Measurements from ENCODE around the gene RCC1. TPM values are rescaled to one million over a fixed set of nuclear protein-coding genes. Genes with fewer than 3 reads are reported as not detected.
"Not testable (repeated sequence)": the region's sequence is repeated elsewhere in the genome, so short reads cannot be mapped to it uniquely, and the experiment has no call there.

Gene RCC1
- total RNA-seq, 1 experiment from 2014 or later = 38.9 TPM

DNA sequence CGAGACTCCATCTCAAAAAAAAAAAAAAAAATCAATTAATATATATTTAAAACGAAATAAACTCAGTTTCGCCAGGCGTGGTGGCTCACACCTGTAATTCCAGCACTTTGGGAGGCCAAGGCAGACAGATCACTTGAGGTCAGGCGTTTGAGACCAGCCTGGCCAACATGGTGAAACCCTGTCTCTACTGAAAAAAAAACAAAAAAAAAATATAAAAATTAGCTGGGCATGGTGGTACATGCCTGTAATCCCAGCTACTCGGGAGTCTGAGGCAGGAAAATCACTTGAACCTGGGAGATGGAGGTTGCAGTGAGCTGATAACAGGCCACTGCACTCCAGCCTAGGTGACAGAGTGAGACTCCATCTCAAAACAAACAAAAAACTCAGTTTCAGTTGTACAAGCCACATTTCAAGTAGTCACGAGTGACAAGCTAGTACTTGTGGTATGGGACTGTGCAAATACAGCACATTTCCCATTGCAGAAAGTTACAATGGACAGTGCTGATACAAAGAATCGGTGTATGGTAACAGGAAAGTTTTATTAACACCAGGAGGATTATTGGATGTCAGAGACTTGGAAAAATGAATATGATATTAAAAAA is 35.7 kb downstream of the RCC1 start:
- not testable (repeated sequence) for DNase-seq (ENCODE audit: extremely low read depth, low read depth)

DNA sequence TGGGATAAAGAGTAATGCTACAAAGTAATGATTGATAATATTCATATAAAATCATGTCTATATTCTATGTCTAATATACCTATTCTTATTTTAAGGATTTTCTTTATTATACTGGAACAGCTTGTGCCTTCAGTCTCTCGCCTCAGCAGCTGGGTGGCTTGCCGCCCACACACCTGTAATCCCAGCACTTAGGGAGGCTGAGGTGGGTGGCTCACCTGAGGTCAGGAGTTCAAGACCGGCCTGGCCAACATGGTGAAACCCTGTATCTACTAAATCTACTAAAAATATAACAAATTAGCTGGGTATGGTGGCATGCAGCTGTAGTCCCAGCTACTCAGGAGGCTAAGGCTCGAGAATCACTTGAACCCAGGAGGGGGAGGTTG is 39.4 kb downstream of the RCC1 start:
- DNase-seq (ENCODE audit: extremely low read depth, low read depth) = no peak

DNA sequence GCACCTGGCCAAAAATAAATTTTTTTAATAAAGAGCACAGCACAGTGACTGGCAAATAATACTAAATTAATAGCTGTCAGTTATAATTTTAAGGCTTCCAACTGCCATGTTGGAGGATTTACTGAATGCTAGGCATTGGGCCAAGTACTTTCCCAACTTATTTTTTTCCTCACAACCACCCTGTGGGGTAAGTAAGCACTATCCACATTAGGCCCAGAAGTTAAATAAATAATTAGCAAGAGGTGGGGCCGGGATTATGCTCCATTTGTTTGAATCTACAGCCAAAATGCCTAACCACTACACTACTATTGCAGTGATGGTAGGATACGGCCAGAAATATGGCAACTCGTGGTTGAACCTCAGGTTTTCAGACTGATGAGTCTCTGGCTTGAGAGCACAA is 42.5 kb downstream of the RCC1 start:
- DNase-seq (ENCODE audit: extremely low read depth, low read depth) = no peak

DNA sequence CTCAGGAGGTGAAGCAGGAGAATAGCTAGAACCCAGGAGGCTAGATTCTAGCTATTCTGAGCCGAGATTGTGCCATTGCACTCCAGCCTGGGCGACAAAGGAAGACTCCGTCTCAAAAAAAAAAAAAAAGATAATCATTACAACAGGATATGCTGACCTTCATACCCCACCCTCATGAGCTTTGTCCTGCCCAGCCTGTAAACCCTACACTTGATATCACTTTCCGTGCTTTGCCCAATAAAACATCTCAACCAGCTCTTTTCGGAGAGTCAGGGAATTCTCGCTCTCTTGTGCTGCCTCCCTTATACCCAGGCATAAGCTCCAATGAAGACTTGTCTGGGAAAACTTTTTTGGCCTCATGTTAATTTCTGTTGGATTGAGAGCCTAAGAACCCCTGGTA is 45.5 kb downstream of the RCC1 start:
- no peak for DNase-seq (ENCODE audit: extremely low read depth, low read depth)

DNA sequence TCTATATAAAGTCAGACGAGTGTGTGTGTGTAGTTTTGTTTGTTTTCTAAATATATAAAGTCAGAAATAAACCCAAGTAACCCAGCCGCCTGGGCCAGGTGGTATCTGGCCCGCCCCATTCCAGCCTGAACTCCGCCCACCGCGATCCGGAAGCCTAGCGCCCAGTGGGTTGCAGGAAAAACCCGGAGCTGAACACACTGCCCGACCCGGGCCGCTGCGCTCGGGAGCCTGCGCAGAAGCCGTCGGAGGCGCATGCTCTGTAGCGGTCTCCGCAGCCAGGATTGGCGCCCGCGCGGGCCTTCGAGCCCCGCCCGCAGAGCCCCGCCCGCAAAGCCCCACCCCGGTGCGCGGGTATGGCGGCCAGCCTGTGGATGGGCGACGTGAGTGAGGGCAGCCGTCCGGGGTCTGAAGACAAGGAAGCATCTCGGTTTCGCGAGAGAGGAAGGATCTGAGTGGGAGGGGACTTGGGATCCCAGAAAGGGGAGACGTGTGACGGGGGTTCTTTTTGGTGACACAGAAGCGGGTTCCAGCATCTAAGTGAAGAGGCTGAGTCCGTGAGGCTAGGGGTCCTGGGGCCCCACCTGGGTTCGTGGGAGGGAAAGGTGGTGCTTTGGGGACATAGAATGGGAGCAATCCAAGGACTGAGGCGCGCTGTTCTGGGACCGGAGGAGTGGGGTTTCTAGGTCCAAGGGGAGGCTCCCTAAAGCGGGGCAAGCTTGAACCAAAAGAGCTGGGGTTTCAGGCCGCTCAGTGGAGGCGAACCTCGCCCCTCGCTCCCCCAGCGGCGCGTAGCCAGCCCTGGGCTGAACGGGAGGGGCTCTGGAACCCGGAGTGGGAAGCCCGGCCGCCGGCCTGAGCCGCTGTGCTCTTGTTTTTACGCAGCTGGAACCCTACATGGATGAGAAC is 47.2 kb downstream of the RCC1 start, which contains the start of gene TRNAU1AP:
TSS of gene TRNAU1AP (plus strand) at position 328 of the 906 bp plus-strand sequence. CDS start at position 354, 26 bp downstream.
- DNase-seq (ENCODE audit: extremely low read depth, low read depth) = peak; percentile 90

DNA sequence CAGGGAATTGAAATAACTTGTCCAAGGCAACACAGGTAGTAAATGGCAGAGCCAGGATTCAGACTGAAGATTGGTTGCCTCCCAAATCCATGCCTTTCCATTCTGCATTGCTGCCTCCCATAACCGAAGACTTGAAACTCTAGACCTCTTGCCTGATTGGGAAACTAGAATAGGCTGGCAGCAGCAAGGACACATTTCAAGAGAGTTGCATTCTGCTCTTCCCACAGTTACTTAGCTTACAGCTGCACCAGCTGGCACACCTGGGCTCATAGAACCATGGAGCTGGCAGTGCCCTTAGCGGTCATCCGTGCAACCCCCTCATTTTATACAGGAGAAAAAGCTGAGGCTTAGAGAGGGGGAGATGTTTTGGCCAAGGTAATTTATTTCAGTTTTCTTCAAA is 55.0 kb downstream of the RCC1 start:
- DNase-seq (ENCODE audit: extremely low read depth, low read depth) = no peak

DNA sequence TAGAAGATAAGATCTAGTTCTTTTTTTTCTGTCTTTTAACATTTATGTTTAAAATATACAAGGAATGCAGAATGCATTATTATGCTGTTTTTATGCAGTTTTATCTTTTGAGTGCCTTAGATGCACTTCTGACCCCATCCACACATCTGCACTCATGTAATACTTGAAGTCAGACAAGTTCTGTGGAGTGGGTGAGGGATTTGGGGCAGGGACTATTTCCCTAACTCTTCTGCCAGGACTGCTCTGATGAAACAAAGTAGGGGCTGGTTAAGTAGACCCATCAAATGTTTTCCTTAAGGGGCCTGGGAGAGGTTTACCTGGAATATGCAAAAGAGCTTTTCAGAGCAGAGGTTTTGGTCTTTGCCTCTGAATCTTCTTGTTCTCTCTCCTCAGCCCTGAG is 58.5 kb downstream of the RCC1 start:
- no peak for DNase-seq (ENCODE audit: extremely low read depth, low read depth)

DNA sequence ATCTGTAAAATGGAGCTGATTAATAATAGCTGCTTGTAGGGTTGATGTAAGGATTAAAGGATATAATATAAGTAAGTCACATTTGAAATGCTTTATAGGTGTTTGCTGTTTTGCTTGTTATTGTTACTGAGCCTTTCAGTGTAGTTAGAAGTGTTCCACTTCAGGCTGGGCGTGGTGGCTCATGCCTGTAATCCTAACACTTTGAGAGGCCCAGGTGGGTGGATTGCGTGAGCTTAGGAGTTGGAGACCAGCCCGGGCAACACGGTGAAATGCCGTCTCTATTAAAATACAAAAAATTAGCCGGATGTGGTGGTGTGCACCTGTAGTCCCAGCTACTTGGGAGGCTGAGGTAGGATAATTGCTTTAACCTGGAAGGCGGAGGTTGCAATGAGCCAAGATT is 59.2 kb downstream of the RCC1 start:
- DNase-seq (ENCODE audit: extremely low read depth, low read depth) = no peak

DNA sequence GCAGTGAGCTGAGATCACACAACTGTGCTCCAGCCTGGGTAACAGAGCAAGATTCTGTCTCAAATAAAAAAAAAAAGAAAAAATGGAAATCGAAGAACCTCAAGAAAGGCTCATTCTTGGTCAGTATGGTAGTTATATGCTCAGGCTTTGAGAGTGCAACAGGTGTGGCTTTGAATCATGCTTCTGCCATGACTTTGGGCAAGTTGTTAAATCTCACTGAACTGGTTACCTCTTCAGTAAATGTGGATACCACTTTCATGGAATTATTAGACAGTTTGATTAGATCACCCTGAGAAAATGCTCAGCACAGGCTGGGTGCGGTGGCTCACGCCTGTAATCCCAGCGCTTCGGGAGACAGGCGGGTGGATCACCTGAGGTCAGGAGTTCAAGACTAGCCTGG is 59.9 kb downstream of the RCC1 start:
- no peak for DNase-seq (ENCODE audit: extremely low read depth, low read depth)

DNA sequence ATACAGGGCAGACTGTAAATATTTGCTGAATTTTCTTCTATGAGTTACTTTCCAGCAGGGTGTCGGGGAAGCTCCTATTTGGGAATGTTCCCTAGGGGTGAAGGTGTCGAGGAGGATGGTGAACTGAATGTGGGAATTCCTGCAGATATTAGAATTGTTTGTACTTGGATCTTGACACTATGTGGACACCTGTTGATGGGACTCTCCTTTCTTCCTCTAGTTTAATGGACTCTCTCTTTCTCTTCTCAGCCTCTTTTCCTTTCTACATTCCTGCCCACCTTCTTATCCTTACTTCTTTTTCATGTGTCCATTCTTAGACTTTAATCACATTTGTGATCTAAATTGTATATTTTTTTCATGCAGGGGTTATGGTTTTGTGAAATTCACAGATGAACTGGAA is 61.1 kb downstream of the RCC1 start:
- no peak for DNase-seq (ENCODE audit: extremely low read depth, low read depth)

DNA sequence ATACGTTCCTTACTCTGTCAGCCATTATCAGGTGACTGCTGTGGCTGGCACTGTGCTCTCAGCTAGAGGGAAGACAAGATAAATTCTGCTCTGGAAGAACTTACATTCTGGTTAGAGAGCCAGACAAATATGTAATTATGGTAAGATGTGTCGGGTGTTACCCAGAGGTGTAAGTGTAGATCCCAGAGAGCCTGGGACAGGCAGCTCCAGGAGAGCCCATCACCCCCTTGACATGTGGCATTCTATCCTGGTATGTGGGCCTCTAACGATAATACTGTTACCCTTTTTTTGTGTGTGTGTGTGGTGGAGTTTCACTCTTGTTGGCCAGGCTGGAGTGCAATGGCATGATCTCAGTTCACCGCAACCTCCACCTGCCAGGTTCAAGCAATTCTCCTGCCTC is 66.1 kb downstream of the RCC1 start:
- no peak for DNase-seq (ENCODE audit: extremely low read depth, low read depth)

DNA sequence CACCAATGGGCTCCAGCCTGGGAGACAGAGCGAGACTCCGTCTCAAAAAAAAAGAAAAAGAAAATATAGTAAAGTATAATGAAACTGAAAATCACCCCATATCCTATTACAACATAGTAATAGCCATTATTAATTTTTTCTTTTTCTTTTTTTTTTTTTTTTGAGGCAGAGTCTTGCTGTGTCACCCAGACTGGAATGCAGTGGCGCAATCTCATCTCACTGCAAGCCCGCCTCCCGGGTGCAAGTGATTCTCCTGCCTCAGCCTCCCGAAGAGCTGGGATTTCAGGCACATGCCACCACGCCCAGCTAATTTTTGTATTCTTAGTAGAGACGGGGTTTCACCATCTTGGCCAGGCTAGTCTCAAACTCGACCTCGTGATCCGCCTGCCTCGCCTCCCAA is 67.0 kb downstream of the RCC1 start:
- DNase-seq (ENCODE audit: extremely low read depth, low read depth) = not testable (repeated sequence)

DNA sequence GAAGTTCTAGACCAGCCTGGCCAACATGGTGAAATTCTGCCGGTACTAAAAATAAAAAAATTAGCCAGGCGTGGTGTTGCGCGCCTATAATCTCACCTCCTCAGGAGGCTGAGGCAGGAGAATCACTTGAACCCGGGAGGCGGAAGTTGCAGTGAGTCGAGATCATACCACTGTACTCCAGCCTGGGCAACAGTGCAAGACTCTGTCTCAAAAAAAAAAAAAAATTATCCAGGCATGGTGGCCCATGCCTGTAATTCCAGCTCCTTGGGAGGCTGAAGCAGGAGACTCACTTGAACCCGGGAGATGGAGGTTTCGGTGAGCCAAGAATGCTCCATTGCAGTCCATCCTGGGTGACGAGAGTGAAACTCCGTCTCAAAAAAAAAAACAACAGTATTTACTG is 67.7 kb downstream of the RCC1 start:
- no peak for DNase-seq (ENCODE audit: extremely low read depth, low read depth)

DNA sequence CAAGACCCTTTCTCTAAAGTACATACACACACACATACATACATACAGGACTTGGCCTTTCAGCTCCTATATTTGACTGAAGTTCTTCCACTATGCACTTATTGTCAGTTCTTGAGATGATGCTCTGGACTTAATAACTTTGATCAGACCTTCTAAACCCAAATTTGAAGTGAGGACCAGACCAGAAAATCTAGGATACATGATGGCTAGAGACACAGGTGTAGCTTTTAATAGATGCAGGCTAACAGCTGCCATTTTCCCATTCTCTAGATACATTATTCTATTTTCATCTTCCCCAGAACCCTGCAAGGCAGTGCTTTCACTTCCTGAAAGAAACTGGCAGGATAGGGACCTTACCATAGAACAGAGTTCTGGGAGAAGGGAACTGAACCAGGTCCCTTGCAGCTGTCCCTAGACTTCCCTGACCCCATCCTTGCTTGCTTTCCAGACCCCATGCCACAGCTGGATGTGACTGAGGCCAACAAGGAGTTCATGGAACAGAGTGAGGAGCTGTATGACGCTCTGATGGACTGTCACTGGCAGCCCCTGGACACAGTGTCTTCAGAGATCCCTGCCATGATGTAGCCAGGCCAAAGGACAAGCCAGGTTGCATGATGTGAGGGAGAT is 71.3 kb downstream of the RCC1 start:
- DNase-seq (ENCODE audit: extremely low read depth, low read depth) = no peak

DNA sequence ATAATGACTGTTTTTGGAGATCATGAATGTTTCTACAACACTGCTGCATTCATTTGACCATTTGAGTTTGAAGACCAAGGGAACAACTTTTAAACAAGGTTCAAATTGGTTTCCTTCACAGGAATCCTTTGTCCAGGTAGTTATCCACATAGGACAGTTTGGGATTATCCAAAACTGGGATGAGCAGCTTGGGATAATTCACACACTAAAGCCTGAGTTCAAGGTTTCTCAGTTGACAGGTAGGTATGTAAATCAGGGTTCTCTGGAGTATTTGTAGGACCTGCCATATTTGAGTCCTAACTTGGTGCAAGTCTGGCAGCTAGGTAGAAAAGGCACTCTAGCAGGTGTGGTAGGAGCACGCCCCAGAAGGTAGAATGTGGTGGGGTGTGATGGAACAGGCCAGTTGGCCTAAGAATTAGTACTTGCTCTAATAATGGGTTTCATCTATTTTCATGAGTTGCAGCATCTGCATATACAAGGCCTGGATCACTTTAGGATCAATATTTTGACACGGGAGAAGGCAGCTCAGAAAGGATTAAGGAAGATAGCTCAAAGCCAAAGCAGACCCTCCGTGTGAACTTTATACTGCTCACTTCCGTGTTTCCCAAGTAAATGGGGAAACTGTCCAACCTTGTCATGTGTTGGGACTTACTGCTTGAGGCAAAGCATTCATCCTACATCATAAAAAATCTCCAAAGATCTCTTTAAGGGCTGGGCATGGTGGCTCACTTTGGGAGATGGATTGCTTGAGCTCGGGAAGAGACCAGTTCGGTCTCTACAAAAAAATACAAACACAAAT is 72.1 kb downstream of the RCC1 start:
- DNase-seq (ENCODE audit: extremely low read depth, low read depth) = no peak

DNA sequence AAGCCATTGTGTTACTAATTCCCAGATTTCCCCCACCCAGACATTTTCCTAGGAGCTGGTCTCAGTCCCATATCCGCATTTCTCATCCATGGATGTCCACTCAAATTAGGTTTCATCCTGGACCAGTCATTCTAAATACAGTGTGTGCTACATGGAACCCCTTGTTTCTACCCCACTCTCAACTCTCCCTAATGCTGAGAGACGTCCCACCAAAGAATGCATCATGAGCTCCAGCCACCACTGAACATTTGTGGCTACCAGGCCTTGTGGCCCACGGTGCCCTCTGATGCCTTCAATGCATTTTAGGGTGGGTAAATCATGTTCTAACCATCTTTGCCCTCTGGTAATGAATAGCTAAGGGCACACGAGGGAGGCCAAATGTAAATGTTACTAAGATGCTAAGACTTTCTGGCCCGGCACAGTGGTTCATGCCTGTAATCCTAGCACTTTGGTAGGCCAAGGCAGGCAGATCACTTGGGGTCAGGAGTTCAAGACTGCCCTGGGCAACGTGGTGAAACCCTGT is 72.9 kb downstream of the RCC1 start:
- no peak for DNase-seq (ENCODE audit: extremely low read depth, low read depth)

DNA sequence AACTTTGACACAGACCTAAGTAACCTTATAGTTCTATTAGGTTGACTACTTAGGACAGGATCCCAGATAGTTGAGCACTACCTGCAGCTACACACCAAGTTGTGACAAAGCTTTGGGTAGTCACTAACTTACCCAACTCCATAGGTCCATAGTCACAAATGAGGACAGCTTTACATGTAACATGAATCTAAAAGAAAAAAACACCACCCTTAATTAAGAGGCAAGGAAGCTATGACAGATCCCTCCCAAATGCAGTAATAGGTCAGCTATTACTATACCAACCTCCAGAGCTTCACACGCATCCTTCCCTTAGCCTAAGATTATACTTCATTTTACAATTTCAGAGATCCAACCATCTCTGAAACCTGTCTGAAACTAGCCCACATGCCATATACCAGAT is 73.6 kb downstream of the RCC1 start:
- no peak for DNase-seq (ENCODE audit: extremely low read depth, low read depth)

DNA sequence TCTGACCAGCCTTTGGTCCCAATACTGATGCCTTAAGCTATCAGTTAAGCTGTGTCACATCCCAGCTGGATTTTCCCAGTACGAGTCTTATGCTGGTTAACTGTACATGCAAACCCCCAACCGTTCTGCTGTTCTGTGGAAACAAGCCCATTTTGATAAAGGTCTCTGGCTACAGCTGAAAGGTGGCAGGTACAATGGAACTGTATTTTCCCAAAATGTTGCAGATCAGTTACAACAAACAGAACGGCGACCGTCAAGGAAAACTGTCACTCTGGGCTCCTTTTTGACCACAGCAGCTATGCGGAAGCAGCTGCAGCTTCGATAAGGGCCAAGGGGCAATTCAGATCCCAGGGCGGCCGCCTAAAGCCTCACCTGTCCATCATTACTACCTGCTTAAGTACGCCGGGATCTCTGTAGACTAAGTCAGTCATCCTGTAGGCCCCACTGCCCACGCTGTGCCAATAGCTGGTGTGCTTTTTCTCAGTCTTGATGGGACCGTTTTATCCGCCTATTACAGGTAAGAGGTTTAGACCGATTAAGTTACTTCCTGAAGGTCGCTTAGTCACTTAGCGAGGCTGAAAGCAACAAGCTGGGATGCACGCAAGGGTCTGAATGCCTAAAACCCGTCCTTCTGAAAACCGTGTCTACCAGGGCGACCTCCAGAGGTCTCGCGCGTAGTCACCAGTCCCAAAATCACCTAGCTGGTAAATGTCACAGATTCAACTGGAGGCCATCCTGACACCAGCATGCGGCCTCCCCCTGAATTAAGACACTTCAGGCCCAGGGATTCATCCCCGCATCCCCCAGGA is 75.1 kb downstream of the RCC1 start:
- DNase-seq (ENCODE audit: extremely low read depth, low read depth) = no peak

DNA sequence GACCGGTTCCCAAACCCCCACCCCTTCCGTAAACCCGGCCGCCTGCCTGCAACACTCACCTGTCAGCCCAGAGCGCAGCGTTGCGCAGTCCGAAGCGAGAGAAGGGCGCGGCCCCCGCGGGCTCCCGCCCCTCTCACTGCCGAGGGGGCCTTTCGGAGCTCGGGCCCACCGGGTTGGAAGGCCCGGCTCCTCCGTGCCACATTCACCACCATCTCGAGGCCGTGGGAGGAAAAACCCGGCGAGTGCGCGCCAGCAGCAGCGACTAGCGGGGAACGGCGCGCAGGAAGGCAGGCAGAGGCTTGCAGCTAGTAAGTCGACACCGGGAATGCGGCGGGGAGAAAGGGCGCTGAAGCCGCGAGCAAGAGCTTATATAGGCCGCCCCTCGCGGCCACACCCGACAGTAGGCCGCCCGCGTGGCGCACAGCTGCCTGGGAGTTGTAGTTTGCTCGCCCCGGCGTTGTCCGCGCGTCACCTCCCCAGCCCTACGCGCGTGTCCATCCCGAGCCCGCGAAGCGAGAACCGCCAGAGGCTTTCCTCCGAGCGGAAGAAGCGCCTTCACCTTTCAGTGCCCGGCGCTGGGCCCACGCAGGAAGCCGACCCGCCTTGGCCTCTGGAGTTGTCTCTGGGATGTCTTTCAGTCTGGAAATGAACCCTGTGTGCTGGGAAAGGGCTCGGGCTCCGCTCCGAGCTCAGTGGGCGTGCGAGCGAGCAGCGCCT is 75.8 kb downstream of the RCC1 start:
- peak; percentile 90 for DNase-seq (ENCODE audit: extremely low read depth, low read depth)
